Mucosa of stomach (tissue), 1 donor: ENCODE results near the gene MTMR1.

Experiments
- H3K27me3 ChIP-seq: one replicate; pipeline ENCODE4 v1.7.0; 2013; ENCODE audit warnings: mild to moderate bottlenecking, low read length; ENCODE audit not compliant: control insufficient read depth, insufficient read depth
- H3K36me3 ChIP-seq: one replicate; pipeline ENCODE4 v1.7.0; 2013; ENCODE audit warnings: low read length; ENCODE audit not compliant: control insufficient read depth, insufficient read depth
- H3K4me1 ChIP-seq: one replicate; pipeline ENCODE4 v1.7.0; 2013; ENCODE audit warnings: mild to moderate bottlenecking, low read length; ENCODE audit not compliant: control insufficient read depth, insufficient read depth
- H3K4me3 ChIP-seq: one replicate; pipeline ENCODE4 v1.7.0; 2013; ENCODE audit warnings: low read length
- H3K9ac ChIP-seq: one replicate; pipeline ENCODE4 v1.7.0; 2013; ENCODE audit warnings: mild to moderate bottlenecking, low read length, moderate library complexity
- H3K9me3 ChIP-seq: one replicate; pipeline ENCODE4 v1.7.0; 2013; ENCODE audit warnings: mild to moderate bottlenecking, low read length, moderate library complexity; ENCODE audit not compliant: control insufficient read depth
- donor health status: Pancreatic carcinoma.

The MTMR1 gene

GRCh38 chrX:150692831-150693724, at the start of gene MTMR1:
TSS of gene MTMR1 (plus strand) at chrX:150693396. CDS start at chrX:150693531, 135 bp downstream.
- peak within 1 kb of the TSS; percentile 56 for H3K4me3 ChIP-seq
- no peaks in the 10 kb centered on the region for H3K27me3 ChIP-seq
- H3K36me3 ChIP-seq = no peaks in the 10 kb centered on the region
- peak within 1 kb of the TSS; percentile 83 for H3K9ac ChIP-seq
- peaks cover 5% of the 10 kb centered on the region for H3K4me1 ChIP-seq
- H3K9me3 ChIP-seq = no peaks in the 10 kb centered on the region

- no peak overlapping the region for H3K4me3 ChIP-seq
- no peaks in the 10 kb centered on the region for H3K27me3 ChIP-seq
- H3K9me3 ChIP-seq = no peaks in the 10 kb centered on the region
- no peaks in the 10 kb centered on the region for H3K36me3 ChIP-seq
- H3K4me1 ChIP-seq = no peaks in the 10 kb centered on the region
- no peak overlapping the region for H3K9ac ChIP-seq
Observed at GRCh38 chrX:150643958-150644357, 49.2 kb upstream of the MTMR1 start.

GRCh38 chrX:150644422-150644821, 48.8 kb upstream of the MTMR1 start:
- no peaks in the 10 kb centered on the region for H3K36me3 ChIP-seq
- no peaks in the 10 kb centered on the region for H3K4me1 ChIP-seq
- no peaks in the 10 kb centered on the region for H3K27me3 ChIP-seq
- H3K9ac ChIP-seq = no peak overlapping the region
- H3K4me3 ChIP-seq = no peak overlapping the region
- H3K9me3 ChIP-seq = no peaks in the 10 kb centered on the region

- Histone ChIP-seq H3K9me3 (no peaks in the 10 kb centered on the region), H3K27me3 (no peaks in the 10 kb centered on the region), H3K4me3 (no peak overlapping the region), H3K4me1 (no peaks in the 10 kb centered on the region), H3K36me3 (no peaks in the 10 kb centered on the region), H3K9ac (no peak overlapping the region)
Observed at GRCh38 chrX:150647331-150647730, 45.9 kb upstream of the MTMR1 start.

- Histone ChIP-seq H3K9ac (no peak overlapping the region), H3K4me3 (no peak overlapping the region), H3K4me1 (no peaks in the 10 kb centered on the region), H3K27me3 (no peaks in the 10 kb centered on the region), H3K9me3 (no peaks in the 10 kb centered on the region), H3K36me3 (no peaks in the 10 kb centered on the region)
Observed at GRCh38 chrX:150648296-150648940, 44.8 kb upstream of the MTMR1 start.

GRCh38 chrX:150649096-150649870, 43.9 kb upstream of the MTMR1 start:
- Histone ChIP-seq H3K27me3 (no peaks in the 10 kb centered on the region), H3K9ac (no peak overlapping the region), H3K4me3 (no peak overlapping the region), H3K9me3 (no peaks in the 10 kb centered on the region), H3K4me1 (no peaks in the 10 kb centered on the region), H3K36me3 (no peaks in the 10 kb centered on the region)

GRCh38 chrX:150651906-150652305, 41.3 kb upstream of the MTMR1 start:
- Histone ChIP-seq H3K4me1 (no peaks in the 10 kb centered on the region), H3K9me3 (no peaks in the 10 kb centered on the region), H3K27me3 (no peaks in the 10 kb centered on the region), H3K9ac (no peak overlapping the region), H3K36me3 (no peaks in the 10 kb centered on the region), H3K4me3 (no peak overlapping the region)

- no peaks in the 10 kb centered on the region for H3K27me3 ChIP-seq
Observed at GRCh38 chrX:150655788-150656187, 37.4 kb upstream of the MTMR1 start.

GRCh38 chrX:150663073-150663472, 30.1 kb upstream of the MTMR1 start:
- no peaks in the 10 kb centered on the region for H3K4me1 ChIP-seq
- H3K9ac ChIP-seq = no peak overlapping the region
- H3K27me3 ChIP-seq = no peaks in the 10 kb centered on the region
- H3K4me3 ChIP-seq = no peak overlapping the region
- H3K9me3 ChIP-seq = no peaks in the 10 kb centered on the region
- H3K36me3 ChIP-seq = peaks cover 8% of the 10 kb centered on the region

More at GRCh38 chrX:150655788-150656187, 37.4 kb upstream of the MTMR1 start:
- no peaks in the 10 kb centered on the region for H3K9me3 ChIP-seq
- no peak overlapping the region for H3K4me3 ChIP-seq
- H3K9ac ChIP-seq = no peak overlapping the region
- H3K36me3 ChIP-seq = peaks cover 4% of the 10 kb centered on the region
- H3K4me1 ChIP-seq = no peaks in the 10 kb centered on the region

GRCh38 chrX:150664290-150664689, 28.9 kb upstream of the MTMR1 start:
- H3K9me3 ChIP-seq = no peaks in the 10 kb centered on the region
- H3K36me3 ChIP-seq = peaks cover 8% of the 10 kb centered on the region
- H3K4me1 ChIP-seq = no peaks in the 10 kb centered on the region
- H3K9ac ChIP-seq = no peak overlapping the region
- H3K4me3 ChIP-seq = no peak overlapping the region
- H3K27me3 ChIP-seq = no peaks in the 10 kb centered on the region

GRCh38 chrX:150676221-150676620, 17.0 kb upstream of the MTMR1 start:
- Histone ChIP-seq H3K9me3 (no peaks in the 10 kb centered on the region), H3K4me3 (no peak overlapping the region), H3K27me3 (no peaks in the 10 kb centered on the region), H3K4me1 (no peaks in the 10 kb centered on the region), H3K36me3 (no peaks in the 10 kb centered on the region), H3K9ac (no peak overlapping the region)

- Histone ChIP-seq H3K36me3 (no peaks in the 10 kb centered on the region), H3K9me3 (no peaks in the 10 kb centered on the region), H3K9ac (no peak overlapping the region), H3K4me3 (no peak overlapping the region), H3K4me1 (no peaks in the 10 kb centered on the region), H3K27me3 (no peaks in the 10 kb centered on the region)
Observed at GRCh38 chrX:150680974-150681373, 12.2 kb upstream of the MTMR1 start.
